Small intestine (tissue), 7 donors: ENCODE measurements around the gene AHI1. TPM values are rescaled to one million over a fixed set of nuclear protein-coding genes. Genes with fewer than 3 reads are reported as not detected.

Experiments used
- DNase-seq, 2 donors: peaks; one replicate each; pipeline versions ENCODE4 v3.0.0 to v3.0.0-alpha.2; 2013
- FAIRE-seq: peaks from 2 replicates; lab custom pipeline; 2012; peaks lifted over from hg19 to GRCh38; lab: Jason Lieb, UNC
- H3K27ac ChIP-seq, 3 donors: one replicate each; pipeline ENCODE4 v1.5.1; 2013; ENCODE audit warnings: low read length in 2 of 3, mild to moderate bottlenecking in 2 of 3, control low read depth in 1 of 3, inconsistent platforms in 1 of 3, low read depth in 1 of 3, moderate library complexity in 1 of 3
- H3K27me3 ChIP-seq, 3 donors: one replicate each; pipeline ENCODE4 v1.6.1; 2013; ENCODE audit warnings: low read length in 3 of 3, inconsistent platforms in 1 of 3; ENCODE audit not compliant: control insufficient read depth in 3 of 3, insufficient read depth in 3 of 3
- H3K36me3 ChIP-seq, 3 donors: one replicate each; pipeline ENCODE4 v1.6.1; 2013; ENCODE audit warnings: low read length in 3 of 3, inconsistent platforms in 1 of 3, low read depth in 1 of 3, mild to moderate bottlenecking in 1 of 3, moderate library complexity in 1 of 3; ENCODE audit not compliant: control insufficient read depth in 3 of 3, insufficient read depth in 2 of 3
- H3K4me1 ChIP-seq, 3 donors: one replicate each; pipeline ENCODE4 v1.6.1; 2013; ENCODE audit warnings: low read length in 2 of 3, inconsistent platforms in 1 of 3, low read depth in 1 of 3, mild to moderate bottlenecking in 1 of 3, moderate library complexity in 1 of 3; ENCODE audit not compliant: control insufficient read depth in 3 of 3, insufficient read depth in 2 of 3
- H3K4me3 ChIP-seq, 3 donors: one replicate each; pipeline ENCODE4 v1.5.1; 2013; ENCODE audit warnings: low read length in 3 of 3, control low read depth in 1 of 3, inconsistent platforms in 1 of 3, low read depth in 1 of 3, mild to moderate bottlenecking in 1 of 3, moderate library complexity in 1 of 3
- H3K9me3 ChIP-seq, 2 donors: one replicate each; pipeline ENCODE4 v1.6.1; 2013; ENCODE audit warnings: low read depth in 1 of 2, low read length in 1 of 2; ENCODE audit not compliant: control insufficient read depth in 2 of 2, insufficient read depth in 1 of 2
- WGBS, 3 donors: extraction: QIAGEN DNeasy Blood & Tissue Kit; methylation state at CpG; one replicate each; pipeline ENCODE4 v1.1.7; 2013; 5-methylcytosine and 5-hydroxymethylcytosine counted together
- polyA plus RNA-seq, 4 donors: library from polyadenylated mRNA; stranded (reverse) in 3 of 4; unstranded in 1 of 4; fragments of 200-250 nt in 3 of 4; fragments of 120-200 nt in 1 of 4; gene quantifications; one replicate each; pipeline versions ENCODE4 v1.2.1 to v1.2.3, GENCODE V29; 2013
- donor health status: healthy with polysubstance abuse.
- donor health status: control.
- donor health status: control.
- donor health status: Bipolar disorder and iron deficiency.
- donor health status: healthy.

AHI1 gene
- polyA plus RNA-seq, 4 donors = 1.1 to 20.2 (median 5.0) TPM

DNA sequence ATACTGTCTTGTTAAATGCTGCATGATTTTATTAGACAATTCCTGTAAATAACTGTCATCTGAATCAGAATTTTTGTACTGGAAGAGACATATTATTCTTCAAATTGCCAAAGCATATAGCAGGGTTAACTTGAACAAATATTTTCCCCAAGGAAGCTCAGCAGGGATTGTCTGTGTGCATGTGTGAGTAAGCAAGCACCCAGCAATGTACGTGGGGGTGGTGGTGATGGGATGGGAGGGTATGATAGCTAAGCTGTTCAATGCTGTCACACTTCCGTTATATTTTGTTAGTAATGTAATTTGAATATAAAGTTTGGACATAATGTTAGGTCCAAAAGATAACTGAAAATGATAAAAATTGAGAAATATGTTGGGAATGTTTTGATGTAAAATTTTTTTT lies 198.3 kb downstream of the AHI1 start:
- Histone ChIP-seq H3K27ac (no peak overlapping the region), H3K36me3 (peaks cover 0 to 4% (median 0%) of the 10 kb centered on the region in 3 donors), H3K4me3 (no peak overlapping the region), H3K27me3 (no peaks in the 10 kb centered on the region), H3K4me1 (no peaks in the 10 kb centered on the region), H3K9me3 (no peaks in the 10 kb centered on the region)
- FAIRE-seq (no peak), DNase-seq (no peak)
- 79 to 92% (median 90%) methylated on average over 2 of the region's 2 CpGs for WGBS, 3 donors

GRCh38 chr6:135298455-135298854 lies 199.1 kb downstream of the AHI1 start:
- H3K4me3 ChIP-seq = no peak overlapping the region
- FAIRE-seq (no peak), DNase-seq (no peak)
- H3K36me3 ChIP-seq = no peaks in the 10 kb centered on the region
- no peaks in the 10 kb centered on the region for H3K4me1 ChIP-seq
- H3K27me3 ChIP-seq = no peaks in the 10 kb centered on the region
- 73 to 85% (median 81%) methylated on average over 2 of the region's 2 CpGs for WGBS, 3 donors
- no peak overlapping the region for H3K27ac ChIP-seq
- H3K9me3 ChIP-seq = no peaks in the 10 kb centered on the region

- no peaks in the 10 kb centered on the region for H3K4me1 ChIP-seq
- FAIRE-seq = no peak
These were observed 200.8 kb downstream of the AHI1 start for GRCh38 chr6:135296715-135297114.

GRCh38 chr6:135295085-135295484 lies 202.5 kb downstream of the AHI1 start:
- H3K9me3 ChIP-seq = no peaks in the 10 kb centered on the region
- DNase-seq = no peak
- H3K27ac ChIP-seq = no peak overlapping the region
- H3K27me3 ChIP-seq = no peaks in the 10 kb centered on the region
- no peak for FAIRE-seq
- no peaks in the 10 kb centered on the region for H3K36me3 ChIP-seq
- H3K4me1 ChIP-seq = no peaks in the 10 kb centered on the region
- 92 to 97% (median 97%) methylated on average over 1 of the region's 1 CpG for WGBS, 3 donors
- H3K4me3 ChIP-seq = no peak overlapping the region

More at GRCh38 chr6:135296715-135297114, 200.8 kb downstream of the AHI1 start:
- Histone ChIP-seq H3K27ac (no peak overlapping the region), H3K27me3 (no peaks in the 10 kb centered on the region), H3K36me3 (no peaks in the 10 kb centered on the region), H3K9me3 (no peaks in the 10 kb centered on the region), H3K4me3 (no peak overlapping the region)
- DNase-seq = no peak
- 88 to 92% (median 91%) methylated on average over 2 of the region's 2 CpGs for WGBS, 3 donors

- no peaks in the 10 kb centered on the region for H3K27me3 ChIP-seq
- no peak overlapping the region for H3K27ac ChIP-seq
- H3K4me3 ChIP-seq = no peak overlapping the region
- no peaks in the 10 kb centered on the region for H3K4me1 ChIP-seq
- FAIRE-seq (no peak), DNase-seq (no peak)
- H3K9me3 ChIP-seq = no peaks in the 10 kb centered on the region
- H3K36me3 ChIP-seq = peaks cover 0 to 6% (median 0%) of the 10 kb centered on the region in 3 donors
- 38 to 60% (median 47%) methylated on average over 3 of the region's 3 CpGs for WGBS, 3 donors
These were observed 206.1 kb downstream of the AHI1 start for GRCh38 chr6:135291288-135292076.

- Histone ChIP-seq H3K27me3 (no peaks in the 10 kb centered on the region), H3K36me3 (peaks cover 0 to 6% (median 0%) of the 10 kb centered on the region in 3 donors), H3K4me3 (no peak overlapping the region), H3K27ac (no peak overlapping the region), H3K4me1 (no peaks in the 10 kb centered on the region), H3K9me3 (no peaks in the 10 kb centered on the region)
- FAIRE-seq (no peak), DNase-seq (no peak)
- 79 to 96% (median 84%) methylated on average over 5 of the region's 5 CpGs for WGBS, 3 donors
These were observed 207.7 kb downstream of the AHI1 start for GRCh38 chr6:135289816-135290215.

- no peak for DNase-seq
- Histone ChIP-seq H3K9me3 (no peaks in the 10 kb centered on the region), H3K36me3 (peaks cover 0 to 6% (median 0%) of the 10 kb centered on the region in 3 donors), H3K27me3 (no peaks in the 10 kb centered on the region), H3K27ac (no peak overlapping the region), H3K4me3 (no peak overlapping the region), H3K4me1 (no peaks in the 10 kb centered on the region)
- no peak for FAIRE-seq
- 77 to 91% (median 82%) methylated on average over 8 of the region's 8 CpGs for WGBS, 3 donors
These were observed 210.5 kb downstream of the AHI1 start for GRCh38 chr6:135286962-135287538.

- DNase-seq = no peak
- no peaks in the 10 kb centered on the region for H3K9me3 ChIP-seq
- H3K27me3 ChIP-seq = no peaks in the 10 kb centered on the region
- H3K4me3 ChIP-seq = no peak overlapping the region
- H3K27ac ChIP-seq = no peak overlapping the region
- 62 to 77% (median 64%) methylated on average over 2 of the region's 2 CpGs for WGBS, 3 donors
- FAIRE-seq = no peak
- no peaks in the 10 kb centered on the region for H3K4me1 ChIP-seq
- H3K36me3 ChIP-seq = peaks cover 0 to 6% (median 0%) of the 10 kb centered on the region in 3 donors
These were observed 212.4 kb downstream of the AHI1 start for GRCh38 chr6:135285165-135285564.
